CD4-positive, alpha-beta T cell (primary cell): ENCODE results near the gene ZNF536. TPM values are rescaled to one million over a fixed set of nuclear protein-coding genes. Genes with fewer than 3 reads are reported as not detected.
"Not testable (repeated sequence)": the region's sequence is repeated elsewhere in the genome, so short reads cannot be mapped to it uniquely, and the experiment has no call there.

Experiments
- ATAC-seq: fragments of 200-7000 bp; cut with Tn5 transposase; one replicate; pipeline ENCODE4 v1.10.0; 2022; ENCODE audit warnings: mild to moderate bottlenecking; ENCODE audit not compliant: poor library complexity
- CTCF ChIA-PET: fragments of 350-600 bp; sonication (Branson Sonifier 250); formaldehyde crosslinking; loops from one replicate; lab custom pipeline; 2021; ENCODE audit warnings: antibody characterized with exemption, inconsistent platforms; lab: Charles Lee
- POLR2A ChIA-PET: fragments of 350-600 bp; sonication (Branson Sonifier 250); formaldehyde crosslinking; loops from one replicate; lab custom pipeline; 2021; ENCODE audit warnings: antibody characterized with exemption, inconsistent platforms; lab: Charles Lee
- DNase-seq, 14 experiments: peaks; one replicate each; pipeline ENCODE4 v3.0.0-alpha.2; 2013 to 2020; ENCODE audit warnings: mixed read lengths in 2 of 14
- H3K27ac ChIP-seq, 2 donors: one replicate each; pipeline versions ENCODE4 v1.5.1 to v1.7.0; 2013; ENCODE audit warnings: low read length in 2 of 2, low read depth in 1 of 2, mild to moderate bottlenecking in 1 of 2
- H3K27me3 ChIP-seq, 2 experiments: 1 replicate in 1 of 2; 2 replicates in 1 of 2; pipeline versions ENCODE4 v1.6.1 to v1.7.0; 2013; ENCODE audit warnings: low read length in 2 of 2, control low read depth in 1 of 2, mild to moderate bottlenecking in 1 of 2, moderate library complexity in 1 of 2; ENCODE audit not compliant: insufficient read depth in 2 of 2, control insufficient read depth in 1 of 2
- H3K36me3 ChIP-seq: one replicate; pipeline ENCODE4 v1.6.1; 2013; ENCODE audit warnings: low read length, control low read depth; ENCODE audit not compliant: insufficient read depth
- H3K4me1 ChIP-seq: one replicate; pipeline ENCODE4 v1.6.1; 2013; ENCODE audit warnings: low read length, control low read depth; ENCODE audit not compliant: insufficient read depth
- H3K4me3 ChIP-seq: one replicate; pipeline ENCODE4 v1.5.1; 2013; ENCODE audit warnings: mild to moderate bottlenecking, low read length, moderate library complexity
- H3K9me3 ChIP-seq, 2 experiments: 1 replicate in 1 of 2; 2 replicates in 1 of 2; pipeline versions ENCODE4 v1.6.1 to v1.7.0; 2013; ENCODE audit warnings: low read length in 2 of 2, mild to moderate bottlenecking in 2 of 2, control low read depth in 1 of 2, moderate library complexity in 1 of 2; ENCODE audit not compliant: control insufficient read depth in 1 of 2, insufficient read depth in 1 of 2
- H3K27ac Mint-ChIP-seq: one replicate; pipeline ENCODE4 v1.8.0; 2020; ENCODE audit warnings: mixed read lengths
- H3K27me3 Mint-ChIP-seq: one replicate; pipeline ENCODE4 v1.8.0; 2021; ENCODE audit warnings: mixed read lengths
- H3K36me3 Mint-ChIP-seq: one replicate; pipeline ENCODE4 v1.8.0; 2021; ENCODE audit warnings: low read depth, mixed read lengths
- H3K4me1 Mint-ChIP-seq: one replicate; pipeline ENCODE4 v1.8.0; 2021; ENCODE audit warnings: low read depth, mixed read lengths
- H3K4me3 Mint-ChIP-seq: one replicate; pipeline ENCODE4 v1.8.0; 2020; ENCODE audit warnings: mild to moderate bottlenecking, mixed read lengths
- H3K9me3 Mint-ChIP-seq: one replicate; pipeline ENCODE4 v1.8.0; 2020; ENCODE audit warnings: mixed read lengths
- intact Hi-C, 2 experiments: fragments of 100-400 bp; cut with DNase I in 1 of 2; cut with micrococcal nuclease in 1 of 2; formaldehyde crosslinking; loops; one replicate each; pipeline versions ENCODE4 v1.15.1 to v1.9.0; 2023 to 2025; cut with DNase I, micrococcal nuclease
- total RNA-seq, 174 experiments: library from RNA in 2 of 174; stranded (reverse) in 2 of 174; gene quantifications; one replicate each; pipeline ENCODE4 v1.2.3 and lab custom pipeline; 2021 to 2026
- TF ChIP-seq, protein P1 (sequence below): fragments of 200-600 bp; IDR thresholded peaks from one replicate; pipeline ENCODE4 v1.8.0; 2022; ENCODE audit warnings: antibody characterized with exemption, mild to moderate bottlenecking

The ZNF536 gene
- total RNA-seq, 2 experiments from 2014 or later, result not detected

GRCh38 chr19:30459859-30460258 lies 87.7 kb downstream of the ZNF536 start:
- no peak for DNase-seq
- H3K27me3 ChIP-seq, result no peaks in the 10 kb centered on the region
- intact Hi-C loops, result no loop called here
- no peaks in the 10 kb centered on the region for H3K4me1 ChIP-seq
- H3K4me3 Mint-ChIP-seq, result no peak overlapping the region
- H3K36me3 ChIP-seq, result no peaks in the 10 kb centered on the region
- H3K9me3 Mint-ChIP-seq, result no peaks in the 10 kb centered on the region
- no peaks in the 10 kb centered on the region for H3K27me3 Mint-ChIP-seq
- no peak overlapping the region for H3K27ac ChIP-seq
- no peak for ATAC-seq
- CTCF ChIA-PET, result no interaction called here
- H3K4me1 Mint-ChIP-seq, result no peaks in the 10 kb centered on the region
- H3K27ac Mint-ChIP-seq, result no peak overlapping the region
- no peak overlapping the region for H3K4me3 ChIP-seq
- TF ChIP-seq, protein P1, sequence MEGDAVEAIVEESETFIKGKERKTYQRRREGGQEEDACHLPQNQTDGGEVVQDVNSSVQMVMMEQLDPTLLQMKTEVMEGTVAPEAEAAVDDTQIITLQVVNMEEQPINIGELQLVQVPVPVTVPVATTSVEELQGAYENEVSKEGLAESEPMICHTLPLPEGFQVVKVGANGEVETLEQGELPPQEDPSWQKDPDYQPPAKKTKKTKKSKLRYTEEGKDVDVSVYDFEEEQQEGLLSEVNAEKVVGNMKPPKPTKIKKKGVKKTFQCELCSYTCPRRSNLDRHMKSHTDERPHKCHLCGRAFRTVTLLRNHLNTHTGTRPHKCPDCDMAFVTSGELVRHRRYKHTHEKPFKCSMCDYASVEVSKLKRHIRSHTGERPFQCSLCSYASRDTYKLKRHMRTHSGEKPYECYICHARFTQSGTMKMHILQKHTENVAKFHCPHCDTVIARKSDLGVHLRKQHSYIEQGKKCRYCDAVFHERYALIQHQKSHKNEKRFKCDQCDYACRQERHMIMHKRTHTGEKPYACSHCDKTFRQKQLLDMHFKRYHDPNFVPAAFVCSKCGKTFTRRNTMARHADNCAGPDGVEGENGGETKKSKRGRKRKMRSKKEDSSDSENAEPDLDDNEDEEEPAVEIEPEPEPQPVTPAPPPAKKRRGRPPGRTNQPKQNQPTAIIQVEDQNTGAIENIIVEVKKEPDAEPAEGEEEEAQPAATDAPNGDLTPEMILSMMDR, result no peak
- H3K9me3 ChIP-seq, result peaks cover 4 to 39% of the 10 kb centered on the region in 2 experiments
- POLR2A ChIA-PET, result no interaction called here
- H3K36me3 Mint-ChIP-seq, result no peaks in the 10 kb centered on the region

- no peak overlapping the region for H3K27ac ChIP-seq
- no peaks in the 10 kb centered on the region for H3K36me3 ChIP-seq
- Mint-ChIP-seq H3K27ac (no peak overlapping the region), H3K4me3 (no peak overlapping the region), H3K36me3 (no peaks in the 10 kb centered on the region), H3K27me3 (no peaks in the 10 kb centered on the region), H3K9me3 (no peaks in the 10 kb centered on the region), H3K4me1 (no peaks in the 10 kb centered on the region)
- TF ChIP-seq, protein P1, result no peak
- peaks cover 4 to 40% of the 10 kb centered on the region in 2 experiments for H3K9me3 ChIP-seq
- H3K4me3 ChIP-seq, result no peak overlapping the region
- H3K27me3 ChIP-seq, result no peaks in the 10 kb centered on the region
- DNase-seq, result no peak
- POLR2A ChIA-PET, result no interaction called here
- ATAC-seq, result no peak
- CTCF ChIA-PET, result no interaction called here
- H3K4me1 ChIP-seq, result no peaks in the 10 kb centered on the region
- intact Hi-C loops, result no loop called here
Measured at GRCh38 chr19:30464162-30464561, 92.0 kb downstream of the ZNF536 start.

GRCh38 chr19:30466598-30466997 lies 94.4 kb downstream of the ZNF536 start:
- H3K27me3 Mint-ChIP-seq, CTCF ChIA-PET, H3K4me3 Mint-ChIP-seq, H3K27ac Mint-ChIP-seq, POLR2A ChIA-PET, H3K36me3 Mint-ChIP-seq, H3K27me3 ChIP-seq, H3K27ac ChIP-seq, intact Hi-C loops, H3K9me3 Mint-ChIP-seq, H3K4me1 Mint-ChIP-seq, H3K36me3 ChIP-seq, ATAC-seq, H3K4me3 ChIP-seq, DNase-seq, H3K4me1 ChIP-seq: not testable (repeated sequence)
- H3K9me3 ChIP-seq, result peaks cover 0 to 28% of the 10 kb centered on the region in 2 experiments

GRCh38 chr19:30467239-30467638 lies 95.1 kb downstream of the ZNF536 start:
- Mint-ChIP-seq H3K27me3 (no peaks in the 10 kb centered on the region), H3K36me3 (no peaks in the 10 kb centered on the region), H3K9me3 (no peaks in the 10 kb centered on the region), H3K27ac (no peak overlapping the region), H3K4me3 (no peak overlapping the region), H3K4me1 (no peaks in the 10 kb centered on the region)
- H3K4me1 ChIP-seq, result no peaks in the 10 kb centered on the region
- POLR2A ChIA-PET, result no interaction called here
- no peaks in the 10 kb centered on the region for H3K27me3 ChIP-seq
- intact Hi-C loops, result no loop called here
- no peak for DNase-seq
- no peak overlapping the region for H3K4me3 ChIP-seq
- TF ChIP-seq, protein P1, result no peak
- no peak for ATAC-seq
- H3K36me3 ChIP-seq, result no peaks in the 10 kb centered on the region
- CTCF ChIA-PET, result no interaction called here
- H3K27ac ChIP-seq, result no peak overlapping the region
- peaks cover 0 to 22% of the 10 kb centered on the region in 2 experiments for H3K9me3 ChIP-seq
